Gastroesophageal sphincter (tissue), 3 donors: Measurements from ENCODE around the gene INPP4B.

ENCODE experiments used
- CTCF ChIP-seq, 4 experiments: fragments of 200-600 bp in 2 of 4; fragments of 450-650 bp in 2 of 4; sonication (generic) in 1 of 4; IDR thresholded peaks; one replicate each; pipeline ENCODE4 v1.5.1; 2017 to 2019; ENCODE audit warnings: antibody characterized with exemption in 4 of 4, mild to moderate bottlenecking in 2 of 4, moderate library complexity in 2 of 4
- EP300 ChIP-seq: sonication (generic); formaldehyde crosslinking; IDR thresholded peaks from one replicate; pipeline ENCODE4 v1.6.1; 2017; ENCODE audit warnings: antibody characterized with exemption, mild to moderate bottlenecking
- POLR2A ChIP-seq, 2 donors: fragments of 450-650 bp; IDR thresholded peaks; one replicate each; pipeline ENCODE4 v1.6.1; 2017; ENCODE audit warnings: antibody characterized with exemption in 2 of 2, mild to moderate bottlenecking in 2 of 2, moderate library complexity in 1 of 2
- POLR2AphosphoS5 ChIP-seq: sonication (generic); formaldehyde crosslinking; IDR thresholded peaks from one replicate; pipeline ENCODE4 v1.6.1; 2017; ENCODE audit warnings: antibody characterized with exemption

DNA sequence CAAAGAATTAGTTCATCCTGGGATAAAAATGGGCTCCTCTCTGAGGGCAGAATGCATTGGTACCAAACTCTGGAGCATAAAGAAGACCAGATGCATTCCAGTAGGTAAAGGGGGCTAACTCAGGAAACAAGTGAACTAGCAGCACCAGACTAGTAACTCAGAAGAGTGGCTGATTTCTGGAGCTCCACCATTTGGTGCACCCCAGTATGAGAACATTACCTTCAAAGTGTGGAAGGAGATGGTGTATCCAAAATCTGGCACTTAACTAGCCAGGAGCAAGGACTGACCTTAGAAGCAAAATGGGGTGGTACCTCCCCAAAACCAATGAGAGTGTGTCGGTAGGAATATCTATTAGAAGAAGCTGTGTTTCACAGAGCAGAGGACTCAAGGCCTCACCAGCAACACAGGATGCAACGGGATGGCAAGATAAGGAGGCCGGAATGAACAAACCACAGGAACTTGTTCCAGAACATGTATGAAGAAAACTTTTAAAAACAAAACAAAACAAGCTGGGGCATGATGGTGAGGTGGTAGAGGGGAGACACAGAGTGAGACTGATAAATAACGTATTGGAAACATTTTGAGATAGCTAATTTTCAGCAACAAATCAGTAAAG lies 142.3 kb downstream of the INPP4B start:
- TF ChIP-seq CTCF (IDR thresholded peaks at IDR 0.05) (no peak), POLR2AphosphoS5 (no peak), POLR2A (IDR thresholded peaks at IDR 0.05) (no peak), EP300 (no peak)
